ENCODE measurements around the gene FAM156B.
"Not testable (repeated sequence)": the region's sequence is repeated elsewhere in the genome, so short reads cannot be mapped to it uniquely, and the experiment has no call there.

Gene FAM156B

GRCh38 chrX:52923781-52924241, 26.7 kb downstream of the FAM156B start:
- no peak for DNase-seq (ENCODE audit: low read depth)

DNA sequence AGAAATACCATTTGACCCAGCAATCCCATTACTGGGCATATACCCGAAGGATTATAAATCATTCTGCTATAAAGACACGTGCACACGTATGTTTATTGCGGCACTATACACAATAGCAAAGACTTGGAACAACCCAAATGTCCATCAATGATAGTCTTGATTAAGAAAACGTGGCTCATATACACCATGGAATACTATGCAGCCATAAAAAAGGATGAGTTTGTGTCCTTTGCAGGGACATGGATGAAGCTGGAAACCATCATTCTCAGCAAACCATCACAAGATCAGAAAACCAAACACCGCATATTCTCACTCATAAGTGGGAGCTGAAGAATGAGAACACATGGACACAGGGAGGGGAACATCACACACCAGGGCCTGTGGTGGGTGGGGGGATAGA, 33.1 kb downstream of the FAM156B start:
- DNase-seq (ENCODE audit: low read depth) = not testable (repeated sequence)

GRCh38 chrX:52933213-52933612, 36.1 kb downstream of the FAM156B start:
- no peak for DNase-seq (ENCODE audit: low read depth)

GRCh38 chrX:52933976-52934703, 37.0 kb downstream of the FAM156B start:
- DNase-seq (ENCODE audit: low read depth) = no peak

DNA sequence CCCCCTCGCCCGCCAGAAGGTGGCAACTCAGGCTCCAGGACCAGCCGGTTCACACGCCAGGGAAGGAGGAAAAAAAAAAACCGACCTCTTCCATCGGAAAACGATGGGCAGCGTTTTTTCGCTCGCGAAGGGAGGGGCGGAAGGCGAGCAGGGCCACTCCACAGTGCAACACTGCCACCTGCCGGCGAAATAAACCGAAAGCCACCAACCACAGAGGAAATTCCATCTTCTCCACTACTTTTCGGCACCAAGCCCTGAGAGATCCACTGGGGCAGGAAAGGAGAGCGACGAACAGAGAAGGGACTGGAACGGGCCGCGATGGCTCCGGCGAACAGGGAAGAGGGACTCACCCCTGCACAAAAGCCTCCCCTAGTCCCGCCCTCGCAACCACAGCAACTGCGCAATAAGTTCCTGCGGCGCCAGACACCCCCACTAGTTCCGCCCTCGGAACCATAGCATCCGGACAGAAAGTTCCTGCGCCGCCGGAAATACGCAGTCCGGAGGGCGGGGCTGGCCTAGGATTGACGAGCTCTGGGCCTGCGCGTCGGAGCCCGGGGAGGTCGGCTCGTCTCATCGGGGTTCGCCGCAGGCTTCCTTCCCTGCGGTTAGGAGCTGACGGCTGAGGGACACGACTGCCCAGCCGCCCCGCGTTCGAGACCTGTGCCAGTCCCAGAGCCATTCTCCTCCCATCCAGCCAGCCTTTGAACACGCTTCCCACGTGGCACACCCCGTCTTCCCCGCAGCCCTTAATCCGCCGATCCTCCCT, 37.8 kb downstream of the FAM156B start:
- DNase-seq (ENCODE audit: low read depth) = peak; percentile 81

GRCh38 chrX:52935470-52935784, 38.3 kb downstream of the FAM156B start:
- DNase-seq (ENCODE audit: low read depth) = not testable (repeated sequence)

DNA sequence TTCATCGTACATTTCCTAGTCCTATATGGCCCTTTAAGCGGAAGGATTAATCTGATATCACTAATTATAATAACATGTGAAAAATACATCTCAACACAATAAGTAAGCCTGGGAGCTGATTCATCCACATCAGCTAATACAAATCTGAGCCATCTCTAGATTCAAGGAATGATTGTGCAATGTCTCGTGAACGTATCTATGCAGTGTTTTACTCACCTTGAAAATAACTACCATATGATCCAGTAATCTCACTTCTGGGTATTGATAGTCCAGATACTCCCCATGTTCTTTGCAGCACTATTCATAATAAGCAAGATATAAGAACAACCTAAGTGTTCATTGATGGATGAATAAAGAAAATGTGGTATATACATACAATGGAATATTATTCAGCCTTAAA, 43.6 kb downstream of the FAM156B start:
- not testable (repeated sequence) for DNase-seq (ENCODE audit: low read depth)

- DNase-seq (ENCODE audit: low read depth) = not testable (repeated sequence)
These were observed 44.6 kb downstream of the FAM156B start for GRCh38 chrX:52941728-52942127.

DNA sequence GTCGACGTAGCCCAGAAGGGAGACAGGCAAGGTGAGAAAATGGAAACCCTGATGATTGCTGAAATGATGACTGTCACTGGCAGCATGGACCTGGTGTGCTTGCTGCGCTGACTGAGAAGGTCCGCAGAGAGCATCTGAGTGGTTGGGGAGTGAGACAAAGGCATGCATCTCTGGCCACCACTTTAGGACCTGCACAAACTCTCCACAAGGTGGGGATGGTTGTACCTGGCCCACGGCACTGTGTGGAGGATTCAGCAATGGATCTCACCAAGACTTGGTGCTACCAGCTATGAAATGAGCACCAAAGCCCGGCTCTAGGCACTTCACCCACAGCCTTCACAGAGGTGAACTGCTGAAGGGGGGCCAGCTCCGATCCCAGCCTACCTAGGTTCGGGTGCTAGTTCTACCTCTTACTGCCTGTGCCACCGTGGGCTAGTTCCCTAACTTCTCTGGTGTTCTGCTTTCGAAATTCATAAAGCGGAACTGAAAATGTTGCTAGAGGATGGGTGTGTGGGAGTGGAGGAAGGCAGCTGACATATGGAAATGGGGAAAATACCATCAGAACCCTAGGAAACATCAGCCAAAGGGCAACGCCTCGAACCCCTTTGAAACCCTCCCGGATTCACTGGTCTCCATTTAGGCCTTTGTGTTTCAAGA, 48.8 kb downstream of the FAM156B start:
- not testable (repeated sequence) for DNase-seq (ENCODE audit: low read depth)

GRCh38 chrX:52947501-52947900, 50.4 kb downstream of the FAM156B start:
- not testable (repeated sequence) for DNase-seq (ENCODE audit: low read depth)

- not testable (repeated sequence) for DNase-seq (ENCODE audit: low read depth)
These were observed 51.1 kb downstream of the FAM156B start for GRCh38 chrX:52948265-52948664.

GRCh38 chrX:52949325-52949724, 52.2 kb downstream of the FAM156B start:
- DNase-seq (ENCODE audit: low read depth) = not testable (repeated sequence)

DNA sequence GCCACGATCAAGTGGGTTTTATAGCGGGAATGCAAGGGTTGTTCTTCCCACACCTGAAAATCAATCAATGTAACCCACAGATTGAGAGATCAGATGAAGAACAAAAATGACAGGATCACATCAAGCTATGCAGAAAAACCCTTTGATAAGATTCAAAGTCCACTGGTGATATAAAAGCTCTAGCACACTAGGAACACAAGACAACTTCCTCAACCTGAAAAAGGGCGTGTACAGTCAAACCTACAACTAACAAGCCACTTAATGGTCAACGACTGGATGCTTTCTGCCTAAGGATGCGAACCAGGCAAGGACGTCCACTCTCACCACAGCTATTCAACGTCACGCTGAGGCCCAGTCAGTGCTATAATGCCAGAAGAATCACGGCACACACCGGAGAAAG, 52.8 kb downstream of the FAM156B start:
- DNase-seq (ENCODE audit: low read depth) = not testable (repeated sequence)

Measured in CMK (cell line).